ENCODE results near the gene MYO5C.

- TF ChIP-seq CTCF (IDR thresholded peaks at IDR 0.05 in 4 of 5, conservative IDR thresholded peaks at IDR 0.05 in 1 of 5) (no peak), POLR2A (IDR thresholded peaks at IDR 0.05) (no peak)
Measured at GRCh38 chr15:52255935-52256334, 39.7 kb downstream of the MYO5C start.

All from gastrocnemius medialis (tissue), 4 donors.